CD4-positive, alpha-beta T cell (primary cell): ENCODE results near the gene LCE7A. TPM values are rescaled to one million over a fixed set of nuclear protein-coding genes. Genes with fewer than 3 reads are reported as not detected.

Experiments
- ATAC-seq: fragments of 200-7000 bp; cut with Tn5 transposase; one replicate; pipeline ENCODE4 v1.10.0; 2022; ENCODE audit warnings: mild to moderate bottlenecking; ENCODE audit not compliant: poor library complexity
- CTCF ChIA-PET: fragments of 350-600 bp; sonication (Branson Sonifier 250); formaldehyde crosslinking; loops from one replicate; lab custom pipeline; 2021; ENCODE audit warnings: antibody characterized with exemption, inconsistent platforms; lab: Charles Lee
- POLR2A ChIA-PET: fragments of 350-600 bp; sonication (Branson Sonifier 250); formaldehyde crosslinking; loops from one replicate; lab custom pipeline; 2021; ENCODE audit warnings: antibody characterized with exemption, inconsistent platforms; lab: Charles Lee
- DNase-seq, 14 experiments: peaks; one replicate each; pipeline ENCODE4 v3.0.0-alpha.2; 2013 to 2020; ENCODE audit warnings: mixed read lengths in 2 of 14
- H3K27ac ChIP-seq, 2 donors: one replicate each; pipeline versions ENCODE4 v1.5.1 to v1.7.0; 2013; ENCODE audit warnings: low read length in 2 of 2, low read depth in 1 of 2, mild to moderate bottlenecking in 1 of 2
- H3K27me3 ChIP-seq, 2 experiments: 1 replicate in 1 of 2; 2 replicates in 1 of 2; pipeline versions ENCODE4 v1.6.1 to v1.7.0; 2013; ENCODE audit warnings: low read length in 2 of 2, control low read depth in 1 of 2, mild to moderate bottlenecking in 1 of 2, moderate library complexity in 1 of 2; ENCODE audit not compliant: insufficient read depth in 2 of 2, control insufficient read depth in 1 of 2
- H3K36me3 ChIP-seq: one replicate; pipeline ENCODE4 v1.6.1; 2013; ENCODE audit warnings: low read length, control low read depth; ENCODE audit not compliant: insufficient read depth
- H3K4me1 ChIP-seq: one replicate; pipeline ENCODE4 v1.6.1; 2013; ENCODE audit warnings: low read length, control low read depth; ENCODE audit not compliant: insufficient read depth
- H3K4me3 ChIP-seq: one replicate; pipeline ENCODE4 v1.5.1; 2013; ENCODE audit warnings: mild to moderate bottlenecking, low read length, moderate library complexity
- H3K9me3 ChIP-seq, 2 experiments: 1 replicate in 1 of 2; 2 replicates in 1 of 2; pipeline versions ENCODE4 v1.6.1 to v1.7.0; 2013; ENCODE audit warnings: low read length in 2 of 2, mild to moderate bottlenecking in 2 of 2, control low read depth in 1 of 2, moderate library complexity in 1 of 2; ENCODE audit not compliant: control insufficient read depth in 1 of 2, insufficient read depth in 1 of 2
- H3K27ac Mint-ChIP-seq: one replicate; pipeline ENCODE4 v1.8.0; 2020; ENCODE audit warnings: mixed read lengths
- H3K27me3 Mint-ChIP-seq: one replicate; pipeline ENCODE4 v1.8.0; 2021; ENCODE audit warnings: mixed read lengths
- H3K36me3 Mint-ChIP-seq: one replicate; pipeline ENCODE4 v1.8.0; 2021; ENCODE audit warnings: low read depth, mixed read lengths
- H3K4me1 Mint-ChIP-seq: one replicate; pipeline ENCODE4 v1.8.0; 2021; ENCODE audit warnings: low read depth, mixed read lengths
- H3K4me3 Mint-ChIP-seq: one replicate; pipeline ENCODE4 v1.8.0; 2020; ENCODE audit warnings: mild to moderate bottlenecking, mixed read lengths
- H3K9me3 Mint-ChIP-seq: one replicate; pipeline ENCODE4 v1.8.0; 2020; ENCODE audit warnings: mixed read lengths
- intact Hi-C, 2 experiments: fragments of 100-400 bp; cut with DNase I in 1 of 2; cut with micrococcal nuclease in 1 of 2; formaldehyde crosslinking; loops; one replicate each; pipeline versions ENCODE4 v1.15.1 to v1.9.0; 2023 to 2025; cut with DNase I, micrococcal nuclease
- total RNA-seq, 174 experiments: library from RNA in 2 of 174; stranded (reverse) in 2 of 174; gene quantifications; one replicate each; pipeline ENCODE4 v1.2.3 and lab custom pipeline; 2021 to 2026
- TF ChIP-seq, protein P1 (sequence below): fragments of 200-600 bp; IDR thresholded peaks from one replicate; pipeline ENCODE4 v1.8.0; 2022; ENCODE audit warnings: antibody characterized with exemption, mild to moderate bottlenecking

The LCE7A gene
- total RNA-seq, 2 experiments from 2014 or later = not detected

GRCh38 chr1:152855661-152856060 lies 4.1 kb upstream of the LCE7A start:
- Mint-ChIP-seq H3K27ac (no peak overlapping the region), H3K27me3 (peaks cover 28% of the 10 kb centered on the region), H3K36me3 (no peaks in the 10 kb centered on the region), H3K4me1 (no peaks in the 10 kb centered on the region), H3K4me3 (no peak overlapping the region), H3K9me3 (no peaks in the 10 kb centered on the region)
- no peaks in the 10 kb centered on the region for H3K4me1 ChIP-seq
- peaks cover 5% of the 10 kb centered on the region in 2 experiments for H3K27me3 ChIP-seq
- H3K9me3 ChIP-seq = no peaks in the 10 kb centered on the region
- intact Hi-C loops = no loop called here
- TF ChIP-seq, protein P1, sequence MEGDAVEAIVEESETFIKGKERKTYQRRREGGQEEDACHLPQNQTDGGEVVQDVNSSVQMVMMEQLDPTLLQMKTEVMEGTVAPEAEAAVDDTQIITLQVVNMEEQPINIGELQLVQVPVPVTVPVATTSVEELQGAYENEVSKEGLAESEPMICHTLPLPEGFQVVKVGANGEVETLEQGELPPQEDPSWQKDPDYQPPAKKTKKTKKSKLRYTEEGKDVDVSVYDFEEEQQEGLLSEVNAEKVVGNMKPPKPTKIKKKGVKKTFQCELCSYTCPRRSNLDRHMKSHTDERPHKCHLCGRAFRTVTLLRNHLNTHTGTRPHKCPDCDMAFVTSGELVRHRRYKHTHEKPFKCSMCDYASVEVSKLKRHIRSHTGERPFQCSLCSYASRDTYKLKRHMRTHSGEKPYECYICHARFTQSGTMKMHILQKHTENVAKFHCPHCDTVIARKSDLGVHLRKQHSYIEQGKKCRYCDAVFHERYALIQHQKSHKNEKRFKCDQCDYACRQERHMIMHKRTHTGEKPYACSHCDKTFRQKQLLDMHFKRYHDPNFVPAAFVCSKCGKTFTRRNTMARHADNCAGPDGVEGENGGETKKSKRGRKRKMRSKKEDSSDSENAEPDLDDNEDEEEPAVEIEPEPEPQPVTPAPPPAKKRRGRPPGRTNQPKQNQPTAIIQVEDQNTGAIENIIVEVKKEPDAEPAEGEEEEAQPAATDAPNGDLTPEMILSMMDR = no peak
- H3K36me3 ChIP-seq = no peaks in the 10 kb centered on the region
- H3K4me3 ChIP-seq = no peak overlapping the region
- ATAC-seq (no peak), DNase-seq (no peak)
- POLR2A ChIA-PET = no interaction called here
- CTCF ChIA-PET = no interaction called here
- no peak overlapping the region for H3K27ac ChIP-seq

- peaks cover 5 to 8% of the 10 kb centered on the region in 2 experiments for H3K27me3 ChIP-seq
- CTCF ChIA-PET = no interaction called here
- intact Hi-C loops = no loop called here
- Mint-ChIP-seq H3K36me3 (no peaks in the 10 kb centered on the region), H3K9me3 (no peaks in the 10 kb centered on the region), H3K27ac (no peak overlapping the region), H3K27me3 (peaks cover 39% of the 10 kb centered on the region), H3K4me3 (no peak overlapping the region), H3K4me1 (no peaks in the 10 kb centered on the region)
- no peaks in the 10 kb centered on the region for H3K36me3 ChIP-seq
- POLR2A ChIA-PET = no interaction called here
- no peaks in the 10 kb centered on the region for H3K4me1 ChIP-seq
- no peak overlapping the region for H3K4me3 ChIP-seq
- H3K9me3 ChIP-seq = no peaks in the 10 kb centered on the region
- ATAC-seq = no peak
- DNase-seq = no peak
- TF ChIP-seq, protein P1 = no peak
- H3K27ac ChIP-seq = no peak overlapping the region
Measured at GRCh38 chr1:152858062-152858461, 1.7 kb upstream of the LCE7A start.

DNA sequence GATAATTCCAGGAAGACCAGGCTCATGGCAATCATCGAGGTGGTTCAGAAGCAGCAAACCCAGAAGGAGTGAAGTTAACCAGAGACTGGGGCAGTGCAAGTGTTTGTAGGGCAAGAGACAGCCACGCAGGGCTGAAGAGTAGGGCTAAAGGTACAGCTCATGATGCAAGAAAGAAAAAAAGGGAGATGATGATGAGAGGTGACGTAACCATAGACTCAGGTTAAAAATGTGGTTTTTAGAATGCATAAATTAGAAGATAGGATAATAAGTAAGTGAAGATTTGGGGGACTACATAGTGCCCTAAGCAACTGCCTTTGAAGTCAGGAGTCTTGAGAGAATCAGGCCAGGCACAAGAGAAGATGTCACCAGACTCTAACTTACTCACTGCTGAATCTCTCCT lies 333 bp downstream of the LCE7A start:
- TF ChIP-seq, protein P1 = no peak
- H3K36me3 Mint-ChIP-seq = no peaks in the 10 kb centered on the region
- H3K27ac Mint-ChIP-seq = no peak overlapping the region
- no peaks in the 10 kb centered on the region for H3K4me1 Mint-ChIP-seq
- ATAC-seq = no peak
- no peak overlapping the region for H3K4me3 ChIP-seq
- H3K27ac ChIP-seq = no peak overlapping the region
- no peak overlapping the region for H3K4me3 Mint-ChIP-seq
- no peaks in the 10 kb centered on the region for H3K4me1 ChIP-seq
- POLR2A ChIA-PET = no interaction called here
- H3K9me3 Mint-ChIP-seq = no peaks in the 10 kb centered on the region
- no peaks in the 10 kb centered on the region for H3K36me3 ChIP-seq
- H3K27me3 Mint-ChIP-seq = peaks cover 39% of the 10 kb centered on the region
- no peak for DNase-seq
- intact Hi-C loops = no loop called here
- H3K27me3 ChIP-seq = peaks cover 8 to 9% of the 10 kb centered on the region in 2 experiments
- H3K9me3 ChIP-seq = no peaks in the 10 kb centered on the region
- CTCF ChIA-PET = no interaction called here
